ENCODE measurements around the gene VWA2.

Gene VWA2

GRCh38 chr10:114239117-114239993, at the start of gene VWA2:
VWA2 (plus strand) TSS chr10:114239254; CDS start chr10:114248714, 9,460 bp downstream.
- DNase-seq: no peak

- no peak for DNase-seq
Observed at GRCh38 chr10:114189700-114190099, 49.4 kb upstream of the VWA2 start.

GRCh38 chr10:114195079-114195478, 44.0 kb upstream of the VWA2 start:
- DNase-seq: no peak

DNA sequence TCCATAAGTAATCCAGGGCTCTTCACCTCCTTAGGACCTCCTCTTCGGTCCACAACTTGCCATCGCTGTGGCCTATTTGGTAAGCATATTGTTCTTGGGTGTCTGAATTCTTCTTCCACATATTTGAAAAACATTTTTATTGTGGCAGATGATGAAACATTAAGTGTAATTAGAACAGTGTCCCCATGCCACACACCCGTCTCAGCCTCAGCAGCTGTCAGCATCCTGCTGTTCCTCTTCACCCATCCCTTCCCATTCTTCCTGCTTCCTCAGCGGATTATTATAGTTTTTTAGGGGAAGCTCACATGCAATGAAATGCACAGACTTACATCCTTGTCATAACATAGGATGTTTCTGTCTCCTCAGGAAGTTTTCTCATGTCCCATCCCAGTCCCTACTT, 39.8 kb upstream of the VWA2 start:
- DNase-seq: no peak

DNA sequence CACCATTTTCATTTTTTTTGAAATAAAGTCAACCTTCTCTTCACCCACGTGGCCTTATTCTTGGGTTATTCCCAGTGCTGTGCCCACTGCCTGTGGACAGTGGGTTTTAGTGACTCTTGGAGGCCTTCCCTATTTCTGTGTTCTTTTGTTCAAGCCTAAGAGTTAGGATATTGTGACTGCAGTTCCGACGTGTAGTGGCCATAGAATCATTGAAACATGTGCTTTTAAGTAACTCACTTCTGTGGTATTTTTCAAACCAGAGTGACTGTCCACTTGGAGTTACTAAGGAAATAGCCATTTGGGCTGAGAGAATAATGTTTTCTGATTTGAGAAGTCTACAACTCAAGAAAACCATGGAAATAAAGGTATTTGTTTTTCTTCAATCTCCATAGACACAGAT, 36.2 kb upstream of the VWA2 start:
- no peak for DNase-seq

DNA sequence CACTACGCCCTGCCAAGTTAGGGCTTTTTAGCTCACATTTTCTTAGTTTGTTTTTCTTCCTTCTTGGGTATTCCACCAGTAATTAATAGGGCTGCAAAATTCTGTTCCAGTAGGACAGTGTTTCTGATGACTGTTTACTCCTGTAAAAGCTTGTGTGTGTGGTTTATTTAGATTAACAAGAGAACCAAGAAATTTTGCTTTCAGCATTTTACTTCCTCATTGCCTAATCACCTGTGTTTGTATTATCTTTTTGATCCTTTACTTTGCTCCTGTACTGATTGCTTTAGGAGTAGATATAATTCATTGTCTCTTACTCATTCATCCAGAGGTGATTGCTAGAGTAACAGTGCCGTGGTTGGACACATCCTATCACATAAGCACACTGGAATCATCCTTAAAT, 32.2 kb upstream of the VWA2 start:
- no peak for DNase-seq

DNA sequence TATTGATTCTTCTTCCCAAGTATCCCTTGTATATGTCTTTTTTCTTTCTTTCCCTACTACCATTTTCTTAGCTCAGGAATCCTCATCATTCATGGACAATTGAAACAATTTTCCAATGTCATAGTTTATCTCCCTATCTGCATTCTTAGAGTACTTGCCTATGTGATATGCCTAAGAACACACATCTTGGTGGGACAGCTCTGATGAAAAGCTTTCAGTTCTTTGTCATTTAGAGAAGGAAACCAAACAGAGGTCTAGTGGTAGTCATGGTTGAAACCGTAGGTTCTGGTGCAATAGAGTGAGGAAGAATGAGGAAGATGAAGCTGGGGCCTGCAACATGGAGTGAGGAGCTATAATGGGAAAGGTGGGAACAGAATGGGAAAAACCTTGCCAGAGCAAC, 31.7 kb upstream of the VWA2 start:
- no peak for DNase-seq

GRCh38 chr10:114208351-114208750, 30.7 kb upstream of the VWA2 start:
- no peak for DNase-seq

DNA sequence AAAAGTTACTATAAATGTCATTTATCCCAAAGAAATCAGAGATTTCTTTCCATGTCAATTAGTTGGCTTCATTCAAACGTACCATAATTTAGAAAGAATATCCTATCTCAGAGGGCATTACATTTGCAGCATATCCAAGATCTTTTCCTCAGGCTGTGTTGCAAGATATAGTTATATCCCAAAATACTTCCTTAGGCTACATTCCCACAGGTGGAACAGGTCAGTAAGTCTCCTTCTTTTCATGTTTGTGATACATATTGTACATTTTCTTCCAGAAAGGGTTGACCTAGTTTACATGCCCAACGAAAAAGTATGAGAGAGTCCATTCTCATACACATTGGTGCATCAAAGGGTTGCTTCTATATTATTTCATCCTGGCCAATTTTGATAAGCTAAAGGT, 26.9 kb upstream of the VWA2 start:
- no peak for DNase-seq

DNA sequence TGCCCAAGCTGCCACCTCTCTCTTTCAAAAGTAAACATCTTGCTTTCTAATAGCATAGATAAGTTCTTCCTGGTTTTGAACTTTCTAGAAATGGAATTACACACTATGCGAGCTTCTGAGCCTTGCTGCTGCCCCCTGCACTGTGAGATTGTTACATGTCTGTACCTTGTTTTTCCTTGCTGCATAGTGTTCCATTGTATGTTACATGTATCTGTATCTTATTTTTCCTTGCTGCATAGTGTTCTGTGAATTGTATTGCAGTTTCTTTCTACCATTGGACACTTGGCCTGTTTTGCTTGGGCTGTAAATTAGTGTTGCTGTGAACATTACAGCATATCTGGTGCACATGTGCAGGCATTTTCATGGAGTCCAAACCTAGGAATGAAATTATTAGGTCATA, 24.0 kb upstream of the VWA2 start:
- DNase-seq: no peak

GRCh38 chr10:114220281-114220680, 18.8 kb upstream of the VWA2 start:
- DNase-seq: no peak

- no peak for DNase-seq
Observed at GRCh38 chr10:114221235-114221634, 17.8 kb upstream of the VWA2 start.

- DNase-seq: no peak
Observed at GRCh38 chr10:114223066-114223465, 16.0 kb upstream of the VWA2 start.

- no peak for DNase-seq
Observed at GRCh38 chr10:114228156-114228555, 10.9 kb upstream of the VWA2 start.

DNA sequence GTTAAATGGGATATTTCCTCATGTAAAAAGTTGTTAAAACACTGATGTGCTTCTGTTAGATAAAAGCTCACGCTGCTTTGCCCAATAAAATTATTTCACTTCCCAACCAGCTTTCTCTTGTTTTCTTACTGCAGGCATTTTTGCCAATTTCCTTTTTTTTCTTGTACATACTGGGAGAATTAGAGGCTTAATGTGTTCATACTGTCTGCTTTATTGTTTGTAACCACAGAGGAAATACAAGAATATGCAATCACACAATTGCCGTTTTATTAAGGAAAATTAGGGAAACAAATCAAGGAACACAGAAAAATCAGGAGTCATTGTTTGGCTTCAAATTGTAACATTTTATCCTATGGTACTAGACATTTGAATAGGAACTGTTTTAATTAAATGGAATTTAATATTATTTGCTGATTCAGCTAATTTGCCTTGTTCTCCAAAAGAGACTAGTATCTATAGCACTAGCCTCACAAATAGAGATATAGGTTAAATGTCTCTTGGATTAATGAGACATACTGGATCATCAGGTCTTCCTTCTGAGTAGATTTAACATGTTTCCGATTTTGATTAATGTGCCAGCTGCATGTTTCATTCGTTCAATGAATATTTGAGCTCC, 6.4 kb upstream of the VWA2 start:
- DNase-seq: no peak

- DNase-seq: no peak
Observed at GRCh38 chr10:114233482-114233881, 5.6 kb upstream of the VWA2 start.

DNA sequence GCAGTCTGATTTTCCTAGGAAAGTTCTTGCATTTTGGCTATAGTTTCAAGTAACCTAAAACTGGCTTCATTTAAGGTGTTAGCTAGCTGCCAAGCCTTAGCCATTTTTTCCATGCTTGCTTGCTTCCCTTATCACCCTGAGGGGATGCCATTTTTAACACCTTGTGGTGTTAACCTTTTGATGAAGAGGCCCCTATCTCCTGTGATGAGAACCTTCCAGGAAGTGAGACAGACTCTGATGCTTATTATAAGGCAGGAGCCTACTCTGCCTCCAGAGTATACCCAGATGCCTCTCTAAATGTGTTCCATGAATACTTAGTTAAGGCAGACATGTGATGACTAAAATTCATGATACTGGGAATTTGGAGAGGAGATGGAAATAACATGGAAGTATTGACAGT, 4.9 kb upstream of the VWA2 start:
- no peak for DNase-seq

DNA sequence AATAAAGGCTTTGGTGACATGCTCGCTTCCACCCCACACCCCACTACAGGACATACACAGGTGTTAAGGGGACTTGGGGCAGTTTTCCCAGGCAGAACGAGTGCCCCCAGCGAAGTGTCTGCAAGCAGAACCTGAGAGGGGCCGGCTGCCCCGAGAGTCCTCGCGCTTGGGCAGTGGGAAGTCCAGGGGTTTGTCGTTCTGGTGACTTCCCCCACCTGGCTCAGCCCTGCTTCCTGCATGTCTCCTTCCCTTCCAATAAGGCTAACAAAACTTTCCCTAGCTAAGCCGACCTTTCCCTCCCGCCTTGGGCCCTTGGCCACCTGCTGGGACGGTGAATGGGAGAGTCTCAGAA, 916 bp downstream of the VWA2 start:
- no peak for DNase-seq

GRCh38 chr10:114242235-114242634, 3.2 kb downstream of the VWA2 start:
- DNase-seq: no peak

GRCh38 chr10:114243661-114244060, 4.6 kb downstream of the VWA2 start:
- DNase-seq: no peak

GRCh38 chr10:114244126-114244525, 5.1 kb downstream of the VWA2 start:
- no peak for DNase-seq

DNA sequence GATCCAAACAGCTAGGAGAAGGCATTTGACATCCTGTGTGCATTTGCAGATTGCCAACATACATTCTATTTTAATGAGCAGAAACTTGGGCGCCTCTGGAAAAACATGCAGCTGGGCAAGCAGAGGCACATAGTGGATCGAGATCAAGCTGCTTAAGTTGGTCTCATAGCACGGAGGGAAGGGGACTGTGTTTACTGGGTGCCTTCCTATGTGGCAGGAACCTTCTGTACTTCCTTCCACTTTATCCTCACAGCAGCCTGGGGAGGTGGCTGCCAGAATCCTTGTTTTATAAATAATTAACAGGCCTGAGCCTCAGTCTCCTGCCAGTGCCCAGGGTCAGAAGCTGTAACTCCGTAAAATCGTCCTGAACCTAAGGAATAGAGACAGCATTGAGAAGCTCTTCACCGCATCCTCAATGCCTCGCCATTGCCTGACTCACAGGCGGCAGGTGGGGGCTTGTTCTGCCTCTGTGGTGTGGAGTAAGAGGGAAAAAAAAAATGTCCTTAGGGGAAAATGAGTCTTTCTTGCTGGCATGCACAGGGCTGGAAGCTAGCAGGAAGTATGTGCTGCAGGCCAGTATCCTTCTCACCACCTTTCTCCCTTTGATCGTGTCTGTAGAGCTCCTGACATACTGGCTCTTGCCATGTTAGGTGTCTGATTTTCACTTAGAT, 6.2 kb downstream of the VWA2 start:
- no peak for DNase-seq

GRCh38 chr10:114246679-114247305, 7.7 kb downstream of the VWA2 start:
- DNase-seq: no peak

- DNase-seq: no peak
Observed at GRCh38 chr10:114250236-114250635, 11.2 kb downstream of the VWA2 start.
